Measurements from ENCODE around the gene NAALADL2.
"Not testable (repeated sequence)": the region's sequence is repeated elsewhere in the genome, so short reads cannot be mapped to it uniquely, and the experiment has no call there.

Gene NAALADL2

DNA sequence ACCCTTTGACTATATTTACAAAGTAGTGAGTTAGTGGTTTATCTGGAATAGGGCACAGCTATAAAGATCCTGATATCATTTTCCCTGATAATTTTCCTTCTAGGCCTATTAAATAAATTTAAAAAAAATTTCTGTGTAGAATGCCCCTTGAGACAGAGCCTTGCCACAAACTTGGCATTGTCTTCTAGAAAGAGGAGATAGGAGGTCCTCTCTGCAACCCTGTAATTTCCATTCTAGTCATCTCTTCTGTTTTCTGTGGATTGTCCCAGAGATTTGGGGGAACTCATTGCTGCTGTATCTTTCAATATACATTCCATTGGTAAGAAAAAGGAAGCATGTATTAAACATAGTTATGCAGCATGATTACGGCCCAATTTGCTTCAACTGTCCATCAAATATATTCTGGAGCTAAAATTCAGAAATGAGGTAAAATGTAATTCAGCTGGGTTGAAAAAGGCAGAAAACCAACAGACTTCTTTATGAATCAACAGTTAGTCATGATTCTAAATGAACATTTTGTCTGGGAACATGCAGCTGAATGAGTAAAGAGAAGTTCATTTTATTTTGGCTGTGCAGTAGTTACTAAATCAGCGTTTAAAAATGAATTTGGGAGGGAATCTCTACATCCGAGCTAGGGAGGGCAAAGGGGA is 401.1 kb downstream of the NAALADL2 start:
- no peak for DNase-seq (ENCODE audit: low read depth in 2 of 2)

DNA sequence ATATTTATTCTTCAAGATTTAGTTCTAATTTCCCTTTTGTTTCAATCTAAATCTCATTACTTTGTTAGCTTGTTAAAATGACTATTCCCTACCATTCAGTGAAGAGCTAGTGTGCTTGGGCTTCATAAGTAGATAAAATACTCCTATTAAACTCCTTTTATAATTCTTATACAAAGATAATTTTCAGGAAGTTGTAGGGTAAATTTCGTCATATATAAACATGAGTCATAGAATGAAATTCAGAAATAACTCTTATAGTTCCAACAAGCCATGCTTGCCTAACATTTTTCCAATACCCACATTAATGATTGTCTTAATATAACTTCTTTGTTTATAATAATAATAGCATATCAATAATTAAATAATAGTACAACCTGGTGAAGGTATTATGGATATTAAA is 407.3 kb downstream of the NAALADL2 start:
- DNase-seq (ENCODE audit: low read depth in 2 of 2) = no peak

DNA sequence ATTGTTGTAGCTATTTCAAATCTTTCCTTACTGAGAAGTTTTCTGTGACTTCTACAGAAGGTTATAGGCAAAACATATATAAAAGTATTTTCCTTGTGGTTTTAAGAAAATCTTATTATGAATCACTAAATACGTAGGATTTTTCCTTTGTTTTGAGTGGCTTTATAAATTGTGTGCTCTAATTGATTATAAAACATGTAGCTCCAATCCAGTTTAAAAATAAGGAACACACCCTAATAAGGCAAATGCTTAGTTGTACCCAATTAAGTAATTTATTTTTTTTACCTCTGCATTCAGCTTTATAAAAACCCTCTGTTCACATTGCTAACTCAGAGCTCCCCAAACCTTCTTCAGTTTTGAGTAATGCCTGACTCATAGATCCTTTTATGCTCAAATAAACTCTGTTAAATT is 408.0 kb downstream of the NAALADL2 start:
- no peak for DNase-seq (ENCODE audit: low read depth in 2 of 2)

DNA sequence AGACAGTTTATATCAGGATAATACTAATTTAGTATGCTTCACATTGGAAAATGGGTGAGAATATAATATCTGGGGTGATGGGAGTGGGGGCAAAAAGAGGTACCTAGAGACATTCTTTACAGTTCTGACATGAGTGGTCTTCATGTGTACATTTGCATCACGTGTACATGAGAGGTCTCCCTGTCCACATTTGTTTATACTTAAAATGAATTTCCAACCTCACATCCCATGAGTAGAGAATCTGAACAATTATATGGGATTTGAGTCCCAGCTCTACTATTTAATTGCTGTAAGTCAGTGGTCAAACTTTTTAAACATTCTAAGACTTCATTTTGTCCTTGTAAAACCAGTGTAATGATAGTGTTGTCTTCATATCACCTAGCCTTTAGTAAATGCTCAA is 408.4 kb downstream of the NAALADL2 start:
- no peak for DNase-seq (ENCODE audit: low read depth in 2 of 2)

DNA sequence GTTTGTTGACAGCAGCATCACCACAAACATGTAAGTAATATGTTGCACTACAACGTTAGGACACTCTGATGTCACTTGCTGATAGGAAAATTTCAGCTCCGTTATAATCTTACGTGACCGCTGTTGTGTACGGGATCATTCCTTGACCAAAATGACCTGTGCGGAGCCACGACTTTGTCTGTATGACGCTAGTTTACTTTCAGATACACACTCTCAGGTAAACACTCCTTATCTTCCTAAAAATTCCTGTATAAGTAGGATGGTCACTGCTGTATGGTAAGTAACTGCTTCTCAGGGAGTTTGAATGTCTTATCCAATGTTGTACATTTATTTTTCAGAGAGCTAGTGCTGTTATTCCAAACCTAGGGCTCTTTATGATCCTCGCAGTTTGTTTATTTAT is 410.3 kb downstream of the NAALADL2 start:
- no peak for DNase-seq (ENCODE audit: low read depth in 2 of 2)

DNA sequence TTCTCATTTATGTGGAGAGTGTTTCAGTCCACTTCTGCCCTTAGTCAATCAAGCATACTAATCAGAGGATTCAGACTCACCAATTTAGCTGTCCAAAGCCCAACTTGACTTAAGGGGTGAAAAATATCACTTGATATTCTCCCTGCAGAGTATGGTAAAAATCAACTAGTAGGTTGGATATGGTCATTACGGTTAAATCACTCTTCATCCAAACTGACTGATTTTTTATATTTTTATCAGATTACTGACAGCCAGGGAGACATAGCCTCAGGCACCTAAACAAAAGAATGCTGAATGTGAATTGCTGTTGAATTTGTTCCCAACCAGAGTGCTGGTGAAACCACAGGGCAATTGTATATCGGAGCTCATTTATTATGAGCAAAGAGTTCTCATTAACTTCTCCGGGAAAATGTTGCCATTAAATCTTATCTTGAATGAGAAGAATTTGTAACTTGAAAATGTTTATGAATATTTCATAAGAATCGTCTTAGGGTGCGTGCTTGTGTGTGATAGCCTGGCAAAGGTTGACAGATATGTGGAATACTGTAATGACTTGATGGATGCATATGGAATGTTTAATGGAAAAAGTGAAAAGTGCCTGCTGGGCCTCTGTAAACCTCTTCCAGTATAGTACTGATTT is 411.2 kb downstream of the NAALADL2 start:
- no peak for DNase-seq (ENCODE audit: low read depth in 2 of 2)

DNA sequence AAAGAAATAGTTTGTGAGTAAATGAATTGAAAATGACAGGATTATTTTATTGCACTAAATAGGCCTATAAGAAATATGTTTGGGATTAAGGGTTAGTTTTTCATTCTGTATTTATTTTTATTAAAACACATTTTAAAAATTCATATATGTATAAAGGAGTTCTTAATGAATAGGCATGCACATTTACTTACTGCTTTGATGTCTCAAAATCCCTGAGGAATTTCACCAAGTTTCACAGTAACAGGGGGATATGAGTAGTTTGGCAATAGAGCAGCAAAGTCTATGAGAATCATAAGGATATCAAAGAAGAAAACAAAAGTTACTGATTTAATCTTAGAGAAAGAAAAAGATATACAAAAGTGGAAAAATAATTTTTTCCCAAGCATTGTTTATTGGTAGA is 411.7 kb downstream of the NAALADL2 start:
- DNase-seq (ENCODE audit: low read depth in 2 of 2) = no peak

DNA sequence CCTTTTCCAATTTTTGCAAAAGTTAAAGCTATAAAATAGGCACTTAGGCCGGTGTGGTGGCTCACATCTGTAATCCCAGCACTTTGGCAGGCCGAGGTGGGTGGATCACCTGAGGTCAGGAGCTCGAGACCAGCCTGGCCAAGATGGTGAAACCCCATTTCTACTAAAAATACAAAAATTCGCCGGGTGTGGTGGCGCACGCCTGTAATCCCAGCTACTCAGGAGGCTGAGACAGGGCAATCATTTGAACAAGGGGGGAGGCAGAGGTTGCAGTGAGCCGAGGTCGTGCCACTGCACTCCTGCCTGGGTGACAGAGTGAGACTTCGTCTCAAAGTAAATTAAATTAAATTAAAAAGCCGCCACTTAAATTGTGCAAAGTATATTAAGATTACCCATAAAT is 412.3 kb downstream of the NAALADL2 start:
- DNase-seq (ENCODE audit: low read depth in 2 of 2) = not testable (repeated sequence)

DNA sequence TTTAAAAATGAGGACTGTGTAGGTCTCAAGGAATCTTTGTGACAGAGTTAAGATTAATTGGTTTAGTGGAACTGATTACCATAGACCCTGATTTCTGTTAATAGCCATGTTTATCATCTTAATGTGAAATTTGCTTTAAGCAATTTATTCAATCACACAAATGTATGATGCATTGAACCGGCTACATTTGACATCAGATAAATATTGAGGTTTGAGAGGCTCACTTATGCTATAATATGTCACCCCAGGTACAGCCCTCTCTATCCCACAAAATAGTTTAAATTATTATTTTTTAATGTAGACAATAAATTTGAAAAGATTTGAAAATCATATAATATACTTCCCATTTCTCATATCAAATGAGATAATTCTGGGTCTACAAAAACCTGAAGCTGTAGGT is 413.3 kb downstream of the NAALADL2 start:
- no peak for DNase-seq (ENCODE audit: low read depth in 2 of 2)

DNA sequence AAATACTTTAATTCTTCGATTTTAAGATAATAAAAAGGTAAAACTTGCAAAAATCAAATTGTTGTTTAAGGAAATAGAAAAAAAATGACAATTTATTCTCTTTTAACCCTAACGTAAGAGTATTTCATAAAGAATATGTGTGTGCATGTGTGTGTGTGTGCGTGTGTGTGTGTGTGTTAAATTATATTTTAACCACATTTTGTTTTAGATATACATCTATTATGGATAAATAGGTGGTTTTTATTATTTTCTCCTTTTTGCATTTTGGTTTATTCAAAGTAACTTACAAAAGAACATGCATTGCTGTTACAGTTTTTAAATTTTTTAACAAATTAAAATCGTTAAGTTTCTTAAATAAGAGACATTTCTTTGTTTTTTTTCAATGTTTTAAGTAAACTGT is 414.4 kb downstream of the NAALADL2 start:
- no peak for DNase-seq (ENCODE audit: low read depth in 2 of 2)

DNA sequence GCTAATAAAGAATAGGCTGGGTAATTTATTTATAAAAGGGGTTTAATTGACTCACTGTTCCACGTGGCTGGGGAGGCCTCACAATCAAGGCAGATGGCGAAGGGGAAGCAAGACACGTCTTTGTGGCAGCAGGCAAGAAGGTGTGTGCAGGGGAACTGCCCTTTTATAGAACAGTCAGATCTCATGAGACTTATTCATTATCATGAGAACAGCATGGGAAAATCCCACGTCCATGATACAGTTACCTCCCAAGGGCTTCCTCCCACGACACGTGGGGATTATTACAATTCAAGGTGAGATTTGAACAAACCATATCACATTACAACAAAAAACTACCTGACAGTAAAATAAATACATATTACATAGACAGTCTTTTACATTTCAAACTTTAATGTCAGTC is 414.9 kb downstream of the NAALADL2 start:
- DNase-seq (ENCODE audit: low read depth in 2 of 2) = no peak

DNA sequence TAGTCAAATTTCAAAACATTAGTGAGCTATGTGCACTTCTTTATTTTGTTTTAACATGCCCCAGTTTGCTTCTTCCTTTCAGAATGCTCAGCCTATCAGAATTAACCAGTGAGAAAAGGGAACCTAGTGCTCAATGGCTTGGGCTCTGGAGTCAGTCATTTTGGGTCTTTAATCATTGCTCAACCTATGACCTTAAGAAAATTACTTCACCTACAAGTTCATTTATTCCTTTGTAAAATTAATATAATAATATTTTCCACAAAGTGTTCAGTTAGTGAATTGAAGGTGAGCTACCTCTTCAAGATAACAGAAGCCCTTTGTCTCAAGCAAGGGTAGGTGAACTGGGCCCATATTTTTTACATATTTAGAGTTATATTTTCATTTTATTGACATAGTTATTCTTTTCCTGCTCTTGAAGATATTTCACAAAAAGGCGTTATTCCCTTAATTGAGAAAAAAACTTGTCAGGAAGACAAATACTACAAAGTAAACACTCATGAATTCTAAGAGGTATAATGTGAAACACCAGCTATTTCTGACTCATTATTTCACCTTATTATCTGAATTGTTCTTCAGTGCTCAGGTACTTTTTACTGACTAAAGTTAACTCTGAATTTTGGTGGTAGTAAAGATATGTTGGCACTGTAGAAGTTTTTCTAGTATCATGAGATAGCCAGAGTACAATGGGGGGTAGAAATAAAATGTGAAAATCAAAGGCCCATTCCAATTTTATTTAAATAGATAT is 415.5 kb downstream of the NAALADL2 start:
- no peak for DNase-seq (ENCODE audit: low read depth in 2 of 2)

DNA sequence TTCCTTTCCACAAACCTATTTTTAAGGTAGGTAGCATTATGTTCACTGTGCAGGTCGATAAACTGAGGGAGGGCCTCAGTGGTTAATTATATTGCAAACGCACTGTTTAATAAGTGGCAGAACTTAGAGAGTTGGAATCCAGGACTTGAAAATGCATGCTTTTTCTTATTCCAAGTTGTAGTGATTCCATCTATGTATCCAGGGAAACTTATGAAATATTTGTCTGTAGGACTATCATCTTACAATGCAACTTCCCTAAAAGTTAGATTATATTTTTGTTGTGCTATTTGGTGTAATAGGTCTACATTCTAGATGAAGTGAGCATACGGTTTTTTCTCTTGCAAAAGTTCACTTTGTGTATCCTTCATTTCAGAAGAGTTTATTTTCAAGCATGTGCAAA is 419.5 kb downstream of the NAALADL2 start:
- DNase-seq (ENCODE audit: low read depth in 2 of 2) = no peak

DNA sequence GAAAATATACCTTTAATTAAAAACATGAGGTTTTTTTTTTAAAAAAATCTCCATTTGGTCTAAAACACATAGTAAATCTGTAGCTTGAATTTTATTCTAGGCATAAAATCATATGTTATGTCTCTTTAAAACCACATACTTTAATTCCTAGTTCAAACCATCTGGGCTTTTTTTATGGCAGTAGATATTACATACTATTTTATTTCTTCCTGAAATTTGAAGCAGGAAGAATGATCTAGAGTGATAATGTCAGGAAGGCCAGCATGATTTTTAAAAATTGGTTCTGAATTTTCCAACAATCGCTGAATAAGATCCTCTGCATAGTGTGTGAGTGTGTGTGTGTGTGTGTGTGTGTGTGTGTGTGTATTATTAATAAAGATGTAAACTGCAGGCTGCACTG is 420.3 kb downstream of the NAALADL2 start:
- DNase-seq (ENCODE audit: low read depth in 2 of 2) = no peak

DNA sequence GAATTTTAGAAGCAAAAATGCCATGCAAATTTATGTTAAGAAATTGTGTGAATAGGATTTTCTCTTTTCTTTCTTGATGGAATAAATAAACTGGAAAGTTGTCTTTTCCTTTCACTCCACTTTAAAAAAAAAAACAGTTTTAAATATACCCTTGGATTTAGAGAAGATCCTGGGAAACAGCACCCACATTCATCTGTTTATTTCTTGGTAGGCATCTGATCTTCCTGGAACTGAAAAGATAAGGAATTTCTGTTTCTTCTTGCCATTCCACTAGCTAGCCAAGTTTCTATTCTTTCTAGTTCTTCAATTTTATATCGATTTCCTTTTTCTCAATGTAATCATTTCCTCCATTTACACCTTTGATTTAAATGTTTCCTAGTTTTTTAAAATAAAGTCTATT is 420.8 kb downstream of the NAALADL2 start:
- no peak for DNase-seq (ENCODE audit: low read depth in 2 of 2)

DNA sequence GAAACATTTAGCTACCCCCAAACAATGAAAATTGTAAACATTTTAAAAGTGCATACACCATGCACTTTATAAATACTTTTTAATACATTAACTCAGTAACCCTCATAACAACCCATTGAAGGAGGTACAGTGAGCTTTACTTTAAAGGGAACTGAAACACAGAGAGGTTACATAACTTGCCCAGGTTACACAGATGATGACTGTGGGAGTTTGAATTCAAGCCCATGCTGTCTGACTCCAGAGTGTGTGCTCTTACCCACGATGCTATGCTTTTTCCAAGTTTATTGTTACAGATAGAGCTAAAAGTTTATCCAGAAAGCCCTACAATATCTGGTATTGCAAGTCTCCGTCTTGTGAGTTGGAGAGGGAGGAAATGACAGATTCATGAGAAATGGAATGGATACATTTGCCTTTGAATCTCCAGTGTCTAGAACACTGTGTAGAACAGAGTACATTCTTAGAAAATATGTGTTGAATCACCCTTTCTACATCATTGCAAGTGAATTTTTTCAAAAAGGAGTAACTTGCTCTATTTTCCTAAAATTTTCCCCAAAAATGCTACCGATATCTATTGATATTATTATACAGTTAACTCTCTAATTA is 428.3 kb downstream of the NAALADL2 start:
- DNase-seq (ENCODE audit: low read depth in 2 of 2) = no peak

DNA sequence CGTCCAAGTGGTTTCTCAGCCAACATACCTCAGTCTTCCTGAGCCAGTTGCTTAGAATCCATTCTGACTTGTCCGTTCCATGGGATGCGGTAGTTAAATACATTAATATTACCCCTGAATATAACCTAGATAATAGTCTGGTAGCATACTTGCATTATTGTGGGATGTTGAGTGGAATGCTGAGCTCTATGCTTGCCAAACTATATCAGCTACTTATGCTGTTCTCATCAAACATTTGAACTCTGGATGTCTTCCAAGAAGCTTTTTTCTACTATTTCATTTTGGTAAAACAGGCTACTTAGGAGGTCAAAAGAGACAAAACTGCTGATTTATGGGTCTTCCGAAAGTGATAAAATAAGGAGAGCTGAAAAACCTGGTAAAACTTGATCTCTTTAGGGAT is 429.5 kb downstream of the NAALADL2 start:
- no peak for DNase-seq (ENCODE audit: low read depth in 2 of 2)

DNA sequence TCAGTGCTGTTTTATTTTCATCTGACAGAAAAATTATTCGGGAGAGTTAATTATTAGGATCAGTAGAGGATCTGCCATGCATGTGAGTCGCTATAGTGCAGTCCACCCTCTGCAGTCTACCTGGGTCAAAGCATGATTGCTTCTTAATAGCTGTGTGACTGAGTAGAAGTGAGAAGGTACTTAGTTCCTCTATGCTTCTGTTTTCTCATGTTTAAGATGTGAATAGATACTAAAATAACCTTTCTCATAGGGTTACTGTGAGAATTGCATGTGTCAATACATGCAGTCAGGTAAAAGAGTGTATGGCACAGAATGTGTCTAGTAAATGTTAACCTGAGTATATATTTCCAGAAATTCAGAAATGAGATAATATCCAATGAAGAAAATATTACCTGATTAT is 435.7 kb downstream of the NAALADL2 start:
- no peak for DNase-seq (ENCODE audit: low read depth in 2 of 2)

DNA sequence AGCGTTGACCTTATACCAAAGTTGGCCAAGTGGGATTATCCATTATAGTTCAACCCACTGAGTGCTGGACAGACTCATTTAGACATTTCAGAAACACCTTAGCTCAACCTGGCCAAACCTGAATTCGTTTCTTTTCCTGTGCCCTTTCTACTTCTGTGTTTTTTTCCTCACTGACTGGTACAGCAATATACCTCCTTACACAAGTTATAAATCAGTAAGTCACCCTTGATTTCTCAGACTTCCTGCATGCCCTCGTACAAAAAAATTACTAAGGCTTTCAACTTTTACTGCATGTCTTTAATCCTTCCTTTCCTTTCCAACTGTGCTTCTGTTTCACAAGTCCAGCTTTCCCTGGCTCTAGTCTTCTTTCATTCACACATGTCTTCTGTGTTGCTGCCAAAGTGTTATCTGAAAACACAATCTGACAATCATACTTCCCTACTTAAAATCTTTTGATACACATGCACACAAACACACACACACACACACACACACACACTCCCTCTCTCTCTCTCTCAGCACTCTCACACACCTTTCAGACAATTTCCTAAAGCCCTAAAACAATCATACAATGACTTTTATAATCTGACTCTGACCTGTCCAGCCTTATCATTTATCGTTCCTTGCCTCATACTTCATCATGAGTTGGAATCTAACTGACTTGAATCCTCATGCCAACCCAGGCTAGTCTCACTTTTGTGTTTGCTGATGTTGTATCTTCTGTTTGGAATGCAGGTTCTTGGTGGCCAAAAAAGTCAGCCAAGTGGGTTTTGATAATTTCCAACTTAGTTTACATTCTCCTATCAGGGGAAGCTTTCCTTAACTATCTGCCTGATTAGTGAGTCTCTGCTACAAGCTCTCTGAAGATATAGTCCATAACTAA is 436.4 kb downstream of the NAALADL2 start:
- no peak for DNase-seq (ENCODE audit: low read depth in 2 of 2)

DNA sequence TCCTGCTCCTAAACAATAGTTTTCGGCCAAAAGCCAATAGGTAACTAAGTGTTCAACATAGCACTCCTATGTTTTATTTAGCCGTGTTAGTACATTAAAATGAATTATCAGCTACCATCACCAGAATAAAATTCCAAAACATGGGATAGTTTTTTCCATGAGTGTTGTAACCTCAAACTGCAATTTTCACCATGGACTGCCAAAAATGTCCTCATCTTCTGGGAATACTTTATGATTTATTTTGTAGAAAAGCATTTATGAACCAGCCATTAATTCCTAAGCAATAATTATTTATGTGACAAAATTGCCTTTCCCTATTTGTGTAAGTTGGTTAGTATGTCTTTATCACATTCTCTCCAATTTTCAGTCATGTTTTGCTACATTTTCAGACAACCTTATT is 438.1 kb downstream of the NAALADL2 start:
- no peak for DNase-seq (ENCODE audit: low read depth in 2 of 2)

DNA sequence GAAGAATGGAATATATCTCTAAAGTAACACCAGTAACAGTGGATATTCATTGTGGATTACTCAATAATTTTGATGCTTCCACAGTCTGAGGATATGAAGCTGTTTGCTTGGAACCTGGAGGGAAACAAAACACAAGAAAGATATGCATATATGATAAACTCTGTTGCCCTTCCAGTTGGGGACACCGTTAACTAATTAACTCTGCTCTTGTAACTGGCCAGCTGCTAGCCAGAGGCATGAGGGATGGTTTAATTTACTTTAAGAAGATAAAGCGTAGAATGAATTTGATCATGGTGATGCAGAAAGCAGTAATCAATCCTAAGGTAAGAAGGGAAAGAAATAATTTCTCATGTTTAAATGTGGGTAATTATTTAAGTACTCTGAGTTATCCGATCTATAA is 442.6 kb downstream of the NAALADL2 start:
- DNase-seq (ENCODE audit: low read depth in 2 of 2) = no peak

DNA sequence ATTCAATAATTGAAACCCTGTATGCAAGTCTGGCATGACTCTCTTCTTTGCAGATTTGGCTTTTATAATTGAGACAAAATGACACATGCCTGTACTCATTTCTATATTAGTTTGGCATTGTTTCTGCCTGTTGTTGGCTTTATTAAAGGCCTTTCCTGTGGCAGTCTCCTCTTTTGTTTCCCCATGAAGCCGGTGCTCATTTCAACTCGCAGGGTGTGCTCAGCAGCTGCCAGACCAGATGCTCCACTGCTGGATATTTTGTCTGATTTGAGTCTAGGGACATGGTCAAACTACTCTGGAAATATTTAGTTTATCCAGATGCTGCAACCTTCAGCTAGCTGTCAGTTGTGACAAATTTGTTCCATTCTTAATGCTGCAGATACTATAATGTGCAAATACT is 445.3 kb downstream of the NAALADL2 start:
- DNase-seq (ENCODE audit: low read depth in 2 of 2) = no peak

Measured in activated CD8-positive, alpha-beta memory T cell treated with anti-CD3 and anti-CD28 coated beads for 4 hours (primary cell).